Liver (tissue), 9 donors: ENCODE results near the gene RCVRN. TPM values are rescaled to one million over a fixed set of nuclear protein-coding genes. Genes with fewer than 3 reads are reported as not detected.

Experiments used
- DNase-seq: peaks from one replicate; pipeline ENCODE4 v3.0.0-alpha.2; 2017; ENCODE audit warnings: low spot score
- H3K27ac ChIP-seq, 2 donors: one replicate each; pipeline ENCODE4 v1.7.0; 2013; ENCODE audit warnings: inconsistent platforms in 2 of 2, low read length in 2 of 2, control low read depth in 1 of 2, low read depth in 1 of 2, mild to moderate bottlenecking in 1 of 2
- H3K27me3 ChIP-seq, 4 donors: one replicate each; pipeline versions ENCODE4 v1.6.1 to v1.7.0; 2013; ENCODE audit warnings: low read length in 3 of 4, inconsistent platforms in 1 of 4, mild to moderate bottlenecking in 1 of 4, moderate library complexity in 1 of 4; ENCODE audit not compliant: control insufficient read depth in 4 of 4, insufficient read depth in 4 of 4
- H3K36me3 ChIP-seq, 4 donors: one replicate each; pipeline versions ENCODE4 v1.6.1 to v1.7.0; 2013; ENCODE audit warnings: low read length in 3 of 4, mild to moderate bottlenecking in 3 of 4, low read depth in 1 of 4, moderate library complexity in 1 of 4; ENCODE audit not compliant: control insufficient read depth in 4 of 4, insufficient read depth in 3 of 4
- H3K4me1 ChIP-seq, 4 donors: one replicate each; pipeline versions ENCODE4 v1.6.1 to v1.7.0; 2013; ENCODE audit warnings: low read length in 3 of 4, mild to moderate bottlenecking in 3 of 4, moderate library complexity in 1 of 4; ENCODE audit not compliant: control insufficient read depth in 4 of 4, insufficient read depth in 4 of 4
- H3K4me3 ChIP-seq, 3 donors: one replicate each; pipeline versions ENCODE4 v1.6.1 to v1.7.0; 2013; ENCODE audit warnings: low read length in 3 of 3, control low read depth in 1 of 3, low read depth in 1 of 3, mild to moderate bottlenecking in 1 of 3
- H3K9ac ChIP-seq, 2 donors: one replicate each; pipeline ENCODE4 v1.7.0; 2013; ENCODE audit warnings: low read length in 2 of 2, mild to moderate bottlenecking in 2 of 2, moderate library complexity in 2 of 2, control low read depth in 1 of 2, low read depth in 1 of 2
- H3K9me3 ChIP-seq, 4 donors: one replicate each; pipeline versions ENCODE4 v1.6.1 to v1.7.0; 2013; ENCODE audit warnings: low read length in 3 of 4; ENCODE audit not compliant: control insufficient read depth in 4 of 4
- FOXA1 ChIP-seq: IDR thresholded peaks from 2 replicates; pipeline ENCODE4 v1.6.1; 2016; ENCODE audit warnings: antibody characterized with exemption
- GABPA ChIP-seq, 2 donors: IDR thresholded peaks in 1 of 2; conservative IDR thresholded peaks in 1 of 2; 2 replicates each; pipeline ENCODE4 v1.6.1; 2016; ENCODE audit warnings: antibody characterized with exemption in 2 of 2, mild to moderate bottlenecking in 1 of 2, moderate library complexity in 1 of 2
- HNF4A ChIP-seq, 2 donors: conservative IDR thresholded peaks; 2 replicates each; pipeline ENCODE4 v1.6.1; 2016; ENCODE audit warnings: antibody characterized with exemption in 2 of 2, mild to moderate bottlenecking in 2 of 2
- HNF4G ChIP-seq: IDR thresholded peaks from 2 replicates; pipeline ENCODE4 v1.6.1; 2016; ENCODE audit warnings: antibody characterized with exemption
- JUND ChIP-seq, 2 donors: IDR thresholded peaks; 2 replicates each; pipeline ENCODE4 v1.6.1; 2016; ENCODE audit warnings: antibody characterized with exemption in 2 of 2
- NR2F2 ChIP-seq: IDR thresholded peaks from 2 replicates; pipeline ENCODE4 v1.6.1; 2016; ENCODE audit warnings: antibody characterized with exemption
- RAD21 ChIP-seq, 2 donors: IDR thresholded peaks; 2 replicates each; pipeline ENCODE4 v1.6.1; 2016; ENCODE audit warnings: antibody characterized with exemption in 2 of 2, mild to moderate bottlenecking in 2 of 2
- REST ChIP-seq: IDR thresholded peaks from 2 replicates; pipeline ENCODE4 v1.6.1; 2016; ENCODE audit warnings: antibody characterized with exemption, mild to moderate bottlenecking
- SP1 ChIP-seq: IDR thresholded peaks from 2 replicates; pipeline ENCODE4 v1.6.1; 2018; ENCODE audit warnings: antibody characterized with exemption, mild to moderate bottlenecking
- TAF1 ChIP-seq: conservative IDR thresholded peaks from 2 replicates; pipeline ENCODE4 v1.6.1; 2016; ENCODE audit warnings: antibody characterized with exemption, mild to moderate bottlenecking
- YY1 ChIP-seq: IDR thresholded peaks from 2 replicates; pipeline ENCODE4 v1.6.1; 2016; ENCODE audit warnings: antibody characterized with exemption, mild to moderate bottlenecking
- ZBTB33 ChIP-seq: IDR thresholded peaks from 2 replicates; pipeline ENCODE4 v1.6.1; 2016; ENCODE audit warnings: antibody characterized with exemption
- WGBS: extraction: QIAGEN DNeasy Blood & Tissue Kit; methylation state at CpG from one replicate; pipeline ENCODE4 v1.1.7; 2013; 5-methylcytosine and 5-hydroxymethylcytosine counted together
- polyA plus RNA-seq, 2 donors: library from polyadenylated mRNA; stranded (reverse) in 1 of 2; unstranded in 1 of 2; fragments of 200-250 nt in 1 of 2; fragments of >200 nt in 1 of 2; fragmentation: Nextera tagmentation in 1 of 2; extraction: Ambion mirVana in 1 of 2; gene quantifications; one replicate each; pipeline versions ENCODE4 v1.2.1 to v1.2.3, GENCODE V29; 2013 to 2015
- total RNA-seq, 2 donors: library from RNA; depleted of rRNA; stranded (reverse); fragments of >200 nt; gene quantifications; one replicate each; pipeline ENCODE4 v1.2.3, GENCODE V29; 2014
- donor health status: healthy.
- donor health status: healthy.
- donor health status: healthy.
- donor health status: healthy.
- donor health status: healthy.

RCVRN gene
- total and polyA plus RNA-seq, 4 donors, result not detected

- no peak for TF ChIP-seq TAF1
- TF ChIP-seq SP1, result no peak
- 69% methylated on average over 13 of the region's 13 CpGs for WGBS
- DNase-seq, result no peak
- H3K27me3 ChIP-seq, result peaks cover 0 to 6% (median 2%) of the 10 kb centered on the region in 4 donors
- H3K27ac ChIP-seq, result no peak overlapping the region
- no peak overlapping the region for H3K9ac ChIP-seq
- H3K36me3 ChIP-seq, result peaks cover 0 to 2% (median 0%) of the 10 kb centered on the region in 4 donors
- H3K9me3 ChIP-seq, result peaks cover 0 to 2% (median under 1%) of the 10 kb centered on the region in 4 donors
- H3K4me3 ChIP-seq, result no peak overlapping the region
- no peaks in the 10 kb centered on the region for H3K4me1 ChIP-seq
These were observed 37.8 kb upstream of the RCVRN start for GRCh38 chr17:9942885-9943284.

- no peak for TF ChIP-seq JUND (IDR thresholded peaks at IDR 0.05)
- TF ChIP-seq HNF4A (conservative IDR thresholded peaks at IDR 0.05), result no peak
- no peak for TF ChIP-seq GABPA (IDR thresholded peaks at IDR 0.05 in 1 of 2, conservative IDR thresholded peaks at IDR 0.05 in 1 of 2)
- no peak for TF ChIP-seq FOXA1
- TF ChIP-seq REST, result no peak
- TF ChIP-seq HNF4G, result no peak
- TF ChIP-seq RAD21 (IDR thresholded peaks at IDR 0.05), result no peak
- TF ChIP-seq YY1, result no peak
- TF ChIP-seq NR2F2, result no peak
- no peak for DNase-seq
- 85% methylated on average over 13 of the region's 13 CpGs for WGBS
- H3K4me3 ChIP-seq, result no peak overlapping the region
- H3K36me3 ChIP-seq, result peaks cover 0 to 2% (median 0%) of the 10 kb centered on the region in 4 donors
- no peak overlapping the region for H3K27ac ChIP-seq
- H3K27me3 ChIP-seq, result peaks cover 0 to 6% (median 2%) of the 10 kb centered on the region in 4 donors
- H3K9ac ChIP-seq, result no peak overlapping the region
- H3K9me3 ChIP-seq, result peaks cover 0 to 3% (median under 1%) of the 10 kb centered on the region in 4 donors
- H3K4me1 ChIP-seq, result no peaks in the 10 kb centered on the region
These were observed 36.2 kb upstream of the RCVRN start for GRCh38 chr17:9941305-9941704.

GRCh38 chr17:9940841-9941240 lies 35.8 kb upstream of the RCVRN start:
- H3K27me3 ChIP-seq, result peaks cover 0 to 6% (median 2%) of the 10 kb centered on the region in 4 donors

GRCh38 chr17:9938764-9939163 lies 33.7 kb upstream of the RCVRN start:
- peaks cover 0 to 6% (median 2%) of the 10 kb centered on the region in 4 donors for H3K27me3 ChIP-seq
- H3K36me3 ChIP-seq, result peaks cover 0 to 2% (median 0%) of the 10 kb centered on the region in 4 donors
- H3K27ac ChIP-seq, result no peak overlapping the region
- H3K4me3 ChIP-seq, result no peak overlapping the region
- no peak for DNase-seq
- H3K9ac ChIP-seq, result no peak overlapping the region
- WGBS, result 63% methylated on average over 1 of the region's 1 CpG
- H3K9me3 ChIP-seq, result peaks cover 0 to 3% (median under 1%) of the 10 kb centered on the region in 4 donors
- TF ChIP-seq HNF4A (conservative IDR thresholded peaks at IDR 0.05) (no peak), YY1 (no peak), SP1 (no peak), REST (no peak), ZBTB33 (no peak), NR2F2 (no peak), GABPA (IDR thresholded peaks at IDR 0.05 in 1 of 2, conservative IDR thresholded peaks at IDR 0.05 in 1 of 2) (no peak)
- H3K4me1 ChIP-seq, result no peaks in the 10 kb centered on the region

More at GRCh38 chr17:9940841-9941240, 35.8 kb upstream of the RCVRN start:
- TF ChIP-seq HNF4A (conservative IDR thresholded peaks at IDR 0.05), result no peak
- peaks cover 0 to 3% (median under 1%) of the 10 kb centered on the region in 4 donors for H3K9me3 ChIP-seq
- no peak overlapping the region for H3K4me3 ChIP-seq
- no peak overlapping the region for H3K9ac ChIP-seq
- H3K4me1 ChIP-seq, result no peaks in the 10 kb centered on the region
- peaks cover 0 to 2% (median 0%) of the 10 kb centered on the region in 4 donors for H3K36me3 ChIP-seq
- WGBS, result 76% methylated on average over 9 of the region's 9 CpGs
- no peak for DNase-seq
- H3K27ac ChIP-seq, result no peak overlapping the region
